G401 (cell line): ENCODE measurements around the gene G6PC3. TPM values are rescaled to one million over a fixed set of nuclear protein-coding genes. Genes with fewer than 3 reads are reported as not detected.
"Not testable (repeated sequence)": the region's sequence is repeated elsewhere in the genome, so short reads cannot be mapped to it uniquely, and the experiment has no call there.

Experiments used
- DNase-seq: peaks from one replicate; pipeline ENCODE4 v3.0.0-alpha.2; 2015; ENCODE audit warnings: low spot score
- in situ Hi-C: cut with HindIII; loops from 2 replicates; pipeline ENCODE4 v1.10.0; 2016; ENCODE audit warnings: low sequenced_read_pairs, mixed read lengths
- total RNA-seq: library from RNA; depleted of rRNA; stranded (reverse); fragments of >200 nt; shearing (Covaris generic); gene quantifications from 2 replicates; pipeline ENCODE4 v1.2.3, GENCODE V29; 2014; rRNA removed

The G6PC3 gene
- 18.6 and 23.2 TPM in 2 replicates for total RNA-seq

- peak; percentile 97 for DNase-seq
Measured at GRCh38 chr17:44070455-44071197, at the start of gene G6PC3. Gene G6PC3, plus strand, starts transcription at chr17:44070735. Its CDS starts 231 bp downstream, at chr17:44070966.

GRCh38 chr17:44021227-44021626, 49.3 kb upstream of the G6PC3 start:
- not testable (repeated sequence) for DNase-seq

More at GRCh38 chr17:44070455-44071197, at the start of gene G6PC3:
- in situ Hi-C loops = no loop called here

GRCh38 chr17:44022246-44022645, 48.3 kb upstream of the G6PC3 start:
- in situ Hi-C loops = no loop called here
- no peak for DNase-seq

More at GRCh38 chr17:44021227-44021626, 49.3 kb upstream of the G6PC3 start:
- in situ Hi-C loops = not testable (repeated sequence)

- no peak for DNase-seq
- in situ Hi-C loops = no loop called here
Measured at GRCh38 chr17:44023545-44024270, 46.8 kb upstream of the G6PC3 start.

GRCh38 chr17:44024271-44024663, 46.3 kb upstream of the G6PC3 start:
- in situ Hi-C loops = no loop called here
- DNase-seq = peak; percentile 95

GRCh38 chr17:44024853-44025252, 45.7 kb upstream of the G6PC3 start:
- DNase-seq = no peak
- in situ Hi-C loops = no loop called here

GRCh38 chr17:44029736-44030135, 40.8 kb upstream of the G6PC3 start:
- in situ Hi-C loops = no loop called here
- DNase-seq = no peak

GRCh38 chr17:44030482-44030881, 40.1 kb upstream of the G6PC3 start:
- in situ Hi-C loops = no loop called here
- DNase-seq = no peak

- in situ Hi-C loops = no loop called here
- DNase-seq = no peak
Measured at GRCh38 chr17:44033861-44034408, 36.6 kb upstream of the G6PC3 start.

GRCh38 chr17:44034688-44035087, 35.8 kb upstream of the G6PC3 start:
- in situ Hi-C loops, DNase-seq: not testable (repeated sequence)

- in situ Hi-C loops = no loop called here
Measured at GRCh38 chr17:44037471-44037870, 33.1 kb upstream of the G6PC3 start.

GRCh38 chr17:44038604-44039011, 31.9 kb upstream of the G6PC3 start:
- peak; percentile 22 for DNase-seq
- in situ Hi-C loops = no loop called here

More at GRCh38 chr17:44037471-44037870, 33.1 kb upstream of the G6PC3 start:
- no peak for DNase-seq

- no peak for DNase-seq
- in situ Hi-C loops = no loop called here
Measured at GRCh38 chr17:44039829-44040635, 30.5 kb upstream of the G6PC3 start.

- in situ Hi-C loops = no loop called here
- no peak for DNase-seq
Measured at GRCh38 chr17:44043272-44043696, 27.3 kb upstream of the G6PC3 start.

GRCh38 chr17:44044071-44044470, 26.5 kb upstream of the G6PC3 start:
- DNase-seq = no peak
- in situ Hi-C loops = no loop called here

GRCh38 chr17:44045486-44045885, 25.0 kb upstream of the G6PC3 start:
- no peak for DNase-seq
- in situ Hi-C loops = no loop called here

GRCh38 chr17:44046893-44047292, 23.6 kb upstream of the G6PC3 start:
- DNase-seq, in situ Hi-C loops: not testable (repeated sequence)

- DNase-seq = no peak
- in situ Hi-C loops = no loop called here
Measured at GRCh38 chr17:44049294-44050060, 21.1 kb upstream of the G6PC3 start.
